ENCODE data around the gene SPATS1. TPM values are rescaled to one million over a fixed set of nuclear protein-coding genes. Genes with fewer than 3 reads are reported as not detected.
"Not testable (repeated sequence)": the region's sequence is repeated elsewhere in the genome, so short reads cannot be mapped to it uniquely, and the experiment has no call there.

The SPATS1 gene
- total RNA-seq, 4 donors from 2014 or later: not detected

- Histone ChIP-seq H3K36me3 (no peaks in the 10 kb centered on the region), H3K4me1 (peaks cover 0 to 19% (median 0%) of the 10 kb centered on the region in 3 donors), H3K9me3 (no peaks in the 10 kb centered on the region), H3K27ac (no peak overlapping the region), H3K4me3 (no peak overlapping the region), H3K27me3 (peaks cover 0 to 58% (median 5%) of the 10 kb centered on the region in 4 donors)
- DNase-seq: no peak
- TF ChIP-seq POLR2A (IDR thresholded peaks at IDR 0.05) (no peak), CTCF (IDR thresholded peaks at IDR 0.05) (no peak)
- intact Hi-C loops (cut with DNase I): no loop called here
- 56 to 59% methylated on average over 7 to 8 of the region's 8 CpGs for WGBS, 2 donors
Observed at GRCh38 chr6:44341095-44341890, 1.2 kb upstream of the SPATS1 start.

- H3K9me3 ChIP-seq: no peaks in the 10 kb centered on the region
- WGBS, 2 donors: 31 to 39% methylated on average over 6 of the region's 6 CpGs
- peak overlapping the region in 2 of 4 donors; percentile 27 to 47 for H3K4me3 ChIP-seq
- peaks cover 0 to 63% (median 5%) of the 10 kb centered on the region in 4 donors for H3K27me3 ChIP-seq
- H3K4me1 ChIP-seq: peaks cover 0 to 19% (median 0%) of the 10 kb centered on the region in 3 donors
- H3K27ac ChIP-seq: no peak overlapping the region
- intact Hi-C loops (cut with DNase I): no loop called here
- no peak for DNase-seq
- no peaks in the 10 kb centered on the region for H3K36me3 ChIP-seq
- no peak for TF ChIP-seq POLR2A (IDR thresholded peaks at IDR 0.05)
- no peak for TF ChIP-seq CTCF (IDR thresholded peaks at IDR 0.05)
Observed at GRCh38 chr6:44342052-44342451, 398 bp upstream of the SPATS1 start.

- intact Hi-C loops (cut with DNase I); H3K27ac ChIP-seq; H3K9me3 ChIP-seq; H3K4me3 ChIP-seq; DNase-seq; H3K36me3 ChIP-seq: not testable (repeated sequence)
- Histone ChIP-seq H3K4me1 (peaks cover 0 to 11% (median 0%) of the 10 kb centered on the region in 3 donors), H3K27me3 (peaks cover 0 to 53% (median 5%) of the 10 kb centered on the region in 4 donors)
- WGBS, 2 donors: 74 to 76% methylated on average over 4 of the region's 4 CpGs
Observed at GRCh38 chr6:44346818-44347217, 4.4 kb downstream of the SPATS1 start.

GRCh38 chr6:44349904-44350649 is 7.6 kb downstream of the SPATS1 start:
- WGBS, 2 donors: 64 to 65% methylated on average over 6 of the region's 6 CpGs
- peaks cover 0 to 6% (median 0%) of the 10 kb centered on the region in 3 donors for H3K4me1 ChIP-seq
- no peaks in the 10 kb centered on the region for H3K36me3 ChIP-seq

GRCh38 chr6:44350650-44350994 is 8.2 kb downstream of the SPATS1 start:
- intact Hi-C loops (cut with DNase I); H3K4me3 ChIP-seq; H3K4me1 ChIP-seq; DNase-seq; H3K9me3 ChIP-seq; H3K36me3 ChIP-seq; H3K27ac ChIP-seq: not testable (repeated sequence)
- peaks cover 0 to 17% (median 0%) of the 10 kb centered on the region in 4 donors for H3K27me3 ChIP-seq
- WGBS, 2 donors: 72 to 81% methylated on average over 4 of the region's 4 CpGs

More at GRCh38 chr6:44349904-44350649, 7.6 kb downstream of the SPATS1 start:
- intact Hi-C loops (cut with DNase I): no loop called here
- H3K9me3 ChIP-seq: no peaks in the 10 kb centered on the region
- no peak for DNase-seq
- no peak overlapping the region for H3K4me3 ChIP-seq
- peaks cover 0 to 20% (median 0%) of the 10 kb centered on the region in 4 donors for H3K27me3 ChIP-seq
- no peak overlapping the region for H3K27ac ChIP-seq
- no peak for TF ChIP-seq POLR2A (IDR thresholded peaks at IDR 0.05)
- TF ChIP-seq CTCF (IDR thresholded peaks at IDR 0.05): no peak

- Histone ChIP-seq H3K4me1 (peaks cover 0 to 6% (median 0%) of the 10 kb centered on the region in 3 donors), H3K36me3 (no peaks in the 10 kb centered on the region), H3K9me3 (no peaks in the 10 kb centered on the region), H3K4me3 (no peak overlapping the region), H3K27me3 (peaks cover 0 to 13% (median 0%) of the 10 kb centered on the region in 4 donors), H3K27ac (no peak overlapping the region)
- 79% methylated on average over 4 of the region's 4 CpGs for WGBS, 2 donors
- TF ChIP-seq POLR2A (IDR thresholded peaks at IDR 0.05): no peak
- TF ChIP-seq CTCF (IDR thresholded peaks at IDR 0.05): no peak
- no peak for DNase-seq
- intact Hi-C loops (cut with DNase I): no loop called here
Observed at GRCh38 chr6:44352259-44352658, 9.8 kb downstream of the SPATS1 start.

Data from esophagus squamous epithelium (tissue), 5 donors.